Astrocyte (in vitro differentiated cells and primary cell): ENCODE measurements around the gene KCNQ1OT1.

ENCODE experiments used
- EZH2 ChIP-seq: IDR thresholded peaks from 2 replicates; pipeline ENCODE4 v1.6.1; 2012; ENCODE audit warnings: mild to moderate bottlenecking, low read length, inconsistent platforms; ENCODE audit not compliant: insufficient read depth
- TF ChIP-seq, protein P1 (sequence below): IDR thresholded peaks from 2 replicates; pipeline ENCODE4 v1.5.1; 2011; ENCODE audit warnings: low read depth, mild to moderate bottlenecking, inconsistent platforms, low read length, moderate library complexity; ENCODE audit not compliant: insufficient read depth

DNA sequence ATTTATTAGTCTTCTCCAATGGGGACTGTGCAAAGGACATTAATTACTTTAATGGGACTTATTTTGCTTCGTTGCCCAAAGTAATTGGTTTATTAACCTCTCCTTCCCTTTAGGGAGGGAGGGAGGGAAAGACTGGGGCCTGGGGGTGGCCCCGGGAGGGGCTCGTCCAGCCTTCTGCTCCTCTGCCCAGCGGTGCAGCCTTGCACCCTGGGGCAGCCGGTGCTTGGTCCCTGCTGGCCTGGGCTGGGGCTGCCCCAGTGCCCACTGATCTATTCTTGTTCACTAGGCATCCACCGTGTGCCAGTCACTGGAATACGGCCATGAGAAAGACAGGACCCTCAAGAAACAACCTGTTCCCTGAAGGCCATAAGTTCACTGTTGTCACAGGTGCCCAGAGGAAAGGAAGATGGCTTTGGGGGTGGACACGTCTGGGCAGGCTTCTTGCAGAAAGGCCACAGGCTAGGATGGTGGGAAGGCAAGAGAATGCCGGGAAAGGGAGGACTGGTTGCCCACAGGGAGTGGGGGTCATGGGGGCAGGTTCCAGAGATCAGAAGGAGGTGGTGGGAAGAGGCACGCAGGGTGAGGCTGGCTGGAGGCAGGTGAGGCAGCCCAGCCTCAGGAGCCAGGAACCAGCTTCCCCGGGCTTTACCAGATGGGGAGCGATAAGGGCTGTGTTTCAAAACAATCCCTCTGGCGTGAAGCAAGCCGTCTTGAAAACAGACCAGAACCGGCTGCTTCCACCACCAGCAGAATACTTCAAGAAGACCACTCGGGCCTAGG lies 47.6 kb upstream of the KCNQ1OT1 start:
- TF ChIP-seq, protein P1, sequence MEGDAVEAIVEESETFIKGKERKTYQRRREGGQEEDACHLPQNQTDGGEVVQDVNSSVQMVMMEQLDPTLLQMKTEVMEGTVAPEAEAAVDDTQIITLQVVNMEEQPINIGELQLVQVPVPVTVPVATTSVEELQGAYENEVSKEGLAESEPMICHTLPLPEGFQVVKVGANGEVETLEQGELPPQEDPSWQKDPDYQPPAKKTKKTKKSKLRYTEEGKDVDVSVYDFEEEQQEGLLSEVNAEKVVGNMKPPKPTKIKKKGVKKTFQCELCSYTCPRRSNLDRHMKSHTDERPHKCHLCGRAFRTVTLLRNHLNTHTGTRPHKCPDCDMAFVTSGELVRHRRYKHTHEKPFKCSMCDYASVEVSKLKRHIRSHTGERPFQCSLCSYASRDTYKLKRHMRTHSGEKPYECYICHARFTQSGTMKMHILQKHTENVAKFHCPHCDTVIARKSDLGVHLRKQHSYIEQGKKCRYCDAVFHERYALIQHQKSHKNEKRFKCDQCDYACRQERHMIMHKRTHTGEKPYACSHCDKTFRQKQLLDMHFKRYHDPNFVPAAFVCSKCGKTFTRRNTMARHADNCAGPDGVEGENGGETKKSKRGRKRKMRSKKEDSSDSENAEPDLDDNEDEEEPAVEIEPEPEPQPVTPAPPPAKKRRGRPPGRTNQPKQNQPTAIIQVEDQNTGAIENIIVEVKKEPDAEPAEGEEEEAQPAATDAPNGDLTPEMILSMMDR: no peak
- TF ChIP-seq EZH2: no peak
